Panc1 (cell line): ENCODE results near the gene KCNQ2. TPM values are rescaled to one million over a fixed set of nuclear protein-coding genes. Genes with fewer than 3 reads are reported as not detected.

Experiments used
- ATAC-seq: fragments of 200-7000 bp; cut with Tn5 transposase; 2 replicates; pipeline ENCODE4 v1.9.1; 2020; ENCODE audit warnings: mild to moderate bottlenecking, moderate library complexity
- BruUV-seq: library from RNA; stranded (reverse); fragments of 400-500 nt; replicated peaks from 2 replicates; lab custom pipeline; 2021; lab: Mats Ljungman, UMichigan
- CTCF ChIA-PET: fragments of 300-600 bp; sonication (Branson Sonifier 250); formaldehyde crosslinking; loops from one replicate; lab custom pipeline; 2022; ENCODE audit warnings: antibody characterized with exemption; lab: Charles Lee
- POLR2A ChIA-PET: fragments of 300-600 bp; sonication (Branson Sonifier 250); formaldehyde crosslinking; loops from one replicate; lab custom pipeline; 2022; ENCODE audit warnings: antibody characterized with exemption; lab: Charles Lee
- DNase-seq: peaks from one replicate; pipeline ENCODE4 v3.0.0-alpha.2; 2010; ENCODE audit warnings: low read depth, low spot score
- H3K27ac ChIP-seq: 2 replicates; pipeline ENCODE4 v1.5.1; 2011; ENCODE audit warnings: mild to moderate bottlenecking, low read length, inconsistent platforms
- H3K27me3 ChIP-seq: fragments of 200-500 bp; sonication (Bioruptor generic); 2 replicates; pipeline ENCODE4 v1.6.0; 2014; ENCODE audit warnings: low read length, inconsistent platforms; ENCODE audit not compliant: control insufficient read depth, insufficient read depth
- H3K36me3 ChIP-seq: fragments of 200-500 bp; sonication (Bioruptor generic); 2 replicates; pipeline ENCODE4 v1.5.1; 2014; ENCODE audit warnings: inconsistent platforms, mild to moderate bottlenecking, low read length, moderate library complexity; ENCODE audit not compliant: control insufficient read depth, insufficient read depth
- H3K4me1 ChIP-seq: 2 replicates; pipeline ENCODE4 v1.5.1; 2011; ENCODE audit warnings: inconsistent platforms, mild to moderate bottlenecking, low read length, moderate library complexity; ENCODE audit not compliant: control insufficient read depth, insufficient read depth
- H3K4me3 ChIP-seq, 2 experiments: 2 replicates each; pipeline ENCODE4 v1.5.1; 2011 to 2012; ENCODE audit warnings: low read depth in 2 of 2, low read length in 2 of 2, mild to moderate bottlenecking in 2 of 2, inconsistent platforms in 1 of 2, moderate library complexity in 1 of 2
- H3K9me3 ChIP-seq: fragments of 200-500 bp; sonication (Bioruptor generic); 2 replicates; pipeline ENCODE4 v1.5.1; 2014; ENCODE audit warnings: low read depth, mild to moderate bottlenecking, inconsistent platforms, low read length, moderate library complexity; ENCODE audit not compliant: control insufficient read depth, insufficient read depth
- POLR2AphosphoS5 ChIP-seq: IDR thresholded peaks from 2 replicates; pipeline ENCODE4 v1.6.1; 2012; ENCODE audit warnings: mild to moderate bottlenecking, low read depth, low read length, moderate library complexity
- REST ChIP-seq, 2 experiments: IDR thresholded peaks; 2 replicates each; pipeline ENCODE4 v1.6.1; 2011 to 2012; ENCODE audit warnings: low read depth in 2 of 2, control low read depth in 1 of 2, low read length in 1 of 2, mild to moderate bottlenecking in 1 of 2, moderate library complexity in 1 of 2; ENCODE audit not compliant: insufficient read depth in 1 of 2
- SIN3A ChIP-seq: IDR thresholded peaks from 2 replicates; pipeline ENCODE4 v1.6.1; 2012; ENCODE audit warnings: low read depth, mild to moderate bottlenecking, low read length, moderate library complexity, borderline replicate concordance; ENCODE audit not compliant: insufficient read depth
- TCF7L2 ChIP-seq: IDR thresholded peaks from 2 replicates; pipeline ENCODE4 v1.6.1; 2011; ENCODE audit warnings: mild to moderate bottlenecking, low read depth, low read length, inconsistent platforms
- in situ Hi-C: cut with HindIII; loops from 2 replicates; pipeline ENCODE4 v1.10.0; 2016; ENCODE audit warnings: low sequenced_read_pairs, low pct_unique_long_range_greater_than_20kb
- intact Hi-C: fragments of 100-400 bp; cut with micrococcal nuclease; formaldehyde crosslinking; loops from one replicate; pipeline ENCODE4 v1.10.0; 2022; ENCODE audit not compliant: unreplicated experiment
- total RNA-seq: library from RNA; stranded (reverse); gene quantifications from one replicate; pipeline ENCODE4 v1.2.1, GENCODE V29; 2021; ENCODE audit not compliant: unreplicated experiment
- TF ChIP-seq, protein P1 (sequence below): fragments of 450-650 bp; IDR thresholded peaks from 2 replicates; pipeline ENCODE4 v1.5.1; 2017; ENCODE audit warnings: mild to moderate bottlenecking

Gene KCNQ2
- total RNA-seq, 1 experiment from 2014 or later: 19.4 TPM

DNA sequence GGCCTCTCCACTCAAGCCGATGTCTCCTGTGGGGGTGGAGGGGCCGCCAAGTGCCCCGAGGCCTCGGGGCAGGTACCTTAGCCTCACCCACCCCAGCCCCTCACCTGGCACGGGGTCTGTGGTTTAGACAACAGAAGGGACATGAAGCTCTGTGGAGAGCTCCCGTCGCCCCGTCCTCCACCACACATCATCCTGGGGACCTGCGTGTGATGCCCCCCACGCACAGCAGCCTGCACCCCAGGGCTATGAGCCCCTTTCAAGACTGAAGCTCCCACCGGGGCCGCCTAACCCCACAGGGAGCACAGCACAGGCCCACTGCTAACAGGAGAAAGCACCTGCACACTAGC, 8.2 kb downstream of the KCNQ2 start:
- ChIA-PET CTCF (no interaction called here), POLR2A (no interaction called here)
- ATAC-seq (no peak), DNase-seq (no peak)
- BruUV-seq: no TSS peak
- intact Hi-C loops: no loop called here
- no peak overlapping the region for H3K27ac ChIP-seq
- no peaks in the 10 kb centered on the region for H3K27me3 ChIP-seq
- in situ Hi-C loops: no loop called here
- TF ChIP-seq REST (IDR thresholded peaks at IDR 0.05; ENCODE audit: insufficient read depth in 1 of 2, low read depth in 2 of 2, low read length in 1 of 2): no peak
- no peak for TF ChIP-seq SIN3A
- no peak for TF ChIP-seq POLR2AphosphoS5
- TF ChIP-seq TCF7L2: no peak
- TF ChIP-seq, protein P1, sequence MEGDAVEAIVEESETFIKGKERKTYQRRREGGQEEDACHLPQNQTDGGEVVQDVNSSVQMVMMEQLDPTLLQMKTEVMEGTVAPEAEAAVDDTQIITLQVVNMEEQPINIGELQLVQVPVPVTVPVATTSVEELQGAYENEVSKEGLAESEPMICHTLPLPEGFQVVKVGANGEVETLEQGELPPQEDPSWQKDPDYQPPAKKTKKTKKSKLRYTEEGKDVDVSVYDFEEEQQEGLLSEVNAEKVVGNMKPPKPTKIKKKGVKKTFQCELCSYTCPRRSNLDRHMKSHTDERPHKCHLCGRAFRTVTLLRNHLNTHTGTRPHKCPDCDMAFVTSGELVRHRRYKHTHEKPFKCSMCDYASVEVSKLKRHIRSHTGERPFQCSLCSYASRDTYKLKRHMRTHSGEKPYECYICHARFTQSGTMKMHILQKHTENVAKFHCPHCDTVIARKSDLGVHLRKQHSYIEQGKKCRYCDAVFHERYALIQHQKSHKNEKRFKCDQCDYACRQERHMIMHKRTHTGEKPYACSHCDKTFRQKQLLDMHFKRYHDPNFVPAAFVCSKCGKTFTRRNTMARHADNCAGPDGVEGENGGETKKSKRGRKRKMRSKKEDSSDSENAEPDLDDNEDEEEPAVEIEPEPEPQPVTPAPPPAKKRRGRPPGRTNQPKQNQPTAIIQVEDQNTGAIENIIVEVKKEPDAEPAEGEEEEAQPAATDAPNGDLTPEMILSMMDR: no peak
- H3K4me1 ChIP-seq: no peaks in the 10 kb centered on the region
- H3K4me3 ChIP-seq: no peak overlapping the region
- H3K9me3 ChIP-seq: no peaks in the 10 kb centered on the region
- H3K36me3 ChIP-seq: no peaks in the 10 kb centered on the region

DNA sequence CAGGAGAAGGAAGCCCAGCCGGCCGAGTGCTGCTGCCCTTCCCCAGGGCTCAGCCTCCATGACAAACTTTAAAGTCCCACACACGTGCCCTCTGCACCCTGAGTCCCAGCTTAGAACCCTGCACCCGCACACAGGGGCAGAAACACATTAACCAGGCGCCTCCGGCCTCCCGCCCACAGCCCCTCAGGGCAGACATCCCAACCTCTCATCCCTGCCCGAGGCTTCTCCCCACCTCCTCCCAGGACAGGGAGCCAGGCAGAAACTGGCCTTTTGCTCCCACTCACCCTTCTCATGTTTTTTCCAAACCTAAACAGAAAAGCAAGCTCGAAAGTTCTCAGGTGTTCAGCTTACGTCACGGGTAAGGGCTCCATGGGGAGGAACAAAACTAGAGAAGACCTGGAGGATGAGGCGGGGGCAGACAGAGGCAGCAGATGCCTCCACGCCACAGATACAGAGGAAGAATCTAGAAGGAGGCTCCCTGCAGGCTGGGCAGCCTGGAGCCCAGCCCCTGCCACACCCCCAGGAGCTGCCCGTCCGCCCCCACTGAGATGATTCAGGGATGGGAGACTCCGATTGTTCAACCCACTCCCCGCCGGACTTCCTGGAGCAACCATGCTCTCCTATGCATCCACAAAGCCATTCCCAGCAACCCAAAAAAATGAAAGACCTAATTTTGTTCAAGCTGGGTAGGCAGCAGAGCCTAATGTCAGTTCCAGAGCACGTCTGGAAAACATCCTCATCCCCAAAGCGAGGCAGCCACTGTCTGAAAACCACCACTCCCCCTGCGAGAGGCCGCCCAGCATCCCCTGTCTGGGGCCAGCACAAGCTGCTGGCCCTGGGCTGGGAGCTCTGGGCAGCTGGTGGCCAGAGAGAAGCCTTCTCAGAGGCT, 8.8 kb downstream of the KCNQ2 start:
- H3K27me3 ChIP-seq: no peaks in the 10 kb centered on the region
- BruUV-seq: no TSS peak
- H3K36me3 ChIP-seq: no peaks in the 10 kb centered on the region

More for the DNA sequence above, 8.8 kb downstream of the KCNQ2 start:
- H3K9me3 ChIP-seq: no peaks in the 10 kb centered on the region
- H3K4me1 ChIP-seq: no peaks in the 10 kb centered on the region
- POLR2A ChIA-PET: no interaction called here
- in situ Hi-C loops (no loop called here), intact Hi-C loops (no loop called here)
- H3K4me3 ChIP-seq: no peak overlapping the region
- TF ChIP-seq POLR2AphosphoS5: no peak
- TF ChIP-seq, protein P1: no peak
- TF ChIP-seq SIN3A: no peak
- TF ChIP-seq TCF7L2: no peak
- no peak for TF ChIP-seq REST (IDR thresholded peaks at IDR 0.05; ENCODE audit: insufficient read depth in 1 of 2, low read depth in 2 of 2, low read length in 1 of 2)
- no peak for DNase-seq
- no peak overlapping the region for H3K27ac ChIP-seq
- CTCF ChIA-PET: no interaction called here
- ATAC-seq: no peak
